ENCODE data around the gene C1GALT1. TPM values are rescaled to one million over a fixed set of nuclear protein-coding genes. Genes with fewer than 3 reads are reported as not detected.

The C1GALT1 gene
- polyA plus RNA-seq, 3 donors: 12.5 to 47.7 (median 45.1) TPM

DNA sequence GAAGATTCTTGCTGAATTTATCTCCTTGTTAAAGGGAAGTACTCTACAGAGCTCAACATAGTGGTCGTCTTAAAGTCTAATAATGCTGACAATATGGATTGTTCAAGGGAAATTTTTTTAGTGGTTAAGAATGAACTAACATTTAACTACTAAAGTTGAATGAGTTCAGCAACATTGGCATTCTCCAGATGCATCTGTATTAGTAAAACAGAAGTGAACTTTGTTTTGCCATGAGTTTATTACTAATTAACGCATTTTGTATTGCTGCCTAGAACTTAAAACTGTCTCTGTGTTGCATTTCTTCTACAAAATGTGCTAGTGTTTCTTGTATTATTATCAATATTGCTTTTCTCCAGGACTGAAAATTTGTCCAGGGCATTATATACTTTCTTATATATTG is 67.5 kb downstream of the C1GALT1 start:
- H3K4me3 ChIP-seq (replicated peaks in 1 of 3; ENCODE audit: low read depth in 2 of 3, low read length in 3 of 3): no peak overlapping the region
- no peak for TF ChIP-seq CTCF (IDR thresholded peaks at IDR 0.05)
- no peaks in the 10 kb centered on the region for H4K20me1 ChIP-seq (ENCODE audit: insufficient read depth, low read length)
- no peak overlapping the region for H3K27ac Mint-ChIP-seq
- H2AFZ ChIP-seq (ENCODE audit: insufficient read depth, low read depth, low read length, poor library complexity, severe bottlenecking): no peak overlapping the region
- H3K27ac ChIP-seq (ENCODE audit: low read depth in 1 of 2, low read length in 2 of 2): no peak overlapping the region
- no peak overlapping the region for H3K4me2 ChIP-seq (replicated peaks; ENCODE audit: extremely low read depth, low read length, poor library complexity, severe bottlenecking)
- peaks cover 2 to 5% of the 10 kb centered on the region in 2 donors for H3K36me3 ChIP-seq (replicated peaks in 1 of 2; ENCODE audit: control insufficient read depth in 1 of 2, insufficient read depth in 2 of 2, low read length in 2 of 2)
- H3K4me3 Mint-ChIP-seq: no peak overlapping the region
- H3K9me3 ChIP-seq (replicated peaks in 1 of 2; ENCODE audit: control insufficient read depth in 1 of 2, insufficient read depth in 1 of 2, low read length in 2 of 2): no peaks in the 10 kb centered on the region
- no peaks in the 10 kb centered on the region for H3K27me3 Mint-ChIP-seq (ENCODE audit: low read depth in 3 of 3)
- intact Hi-C loops (cut with micrococcal nuclease): no loop called here
- no peaks in the 10 kb centered on the region for H3K9me3 Mint-ChIP-seq
- no peak overlapping the region for H3K9ac ChIP-seq (ENCODE audit: insufficient read depth, low read length, poor library complexity, severe bottlenecking)
- DNase-seq: no peak
- peaks cover 21 to 37% of the 10 kb centered on the region in 2 donors for H3K4me1 ChIP-seq (ENCODE audit: control insufficient read depth in 1 of 2, insufficient read depth in 2 of 2, low read length in 2 of 2)
- no peaks in the 10 kb centered on the region for H3K27me3 ChIP-seq (ENCODE audit: control insufficient read depth in 2 of 2, insufficient read depth in 2 of 2, low read length in 2 of 2)
- H3K36me3 Mint-ChIP-seq: peaks cover 17 to 18% of the 10 kb centered on the region in 2 donors
- WGBS (ENCODE audit: insufficient coverage): no CpG with 5 or more reads among the region's 2 CpGs
- peaks cover 31% of the 10 kb centered on the region for H3K4me1 Mint-ChIP-seq
- H3K79me2 ChIP-seq (ENCODE audit: insufficient read depth, low read length): no peaks in the 10 kb centered on the region

GRCh38 chr7:7251742-7252141 is 69.4 kb downstream of the C1GALT1 start:
- Histone ChIP-seq H3K27ac (ENCODE audit: low read depth in 1 of 2, low read length in 2 of 2) (peak overlapping the region in 1 of 2 donors; percentile 68), H3K9ac (ENCODE audit: insufficient read depth, low read length, poor library complexity, severe bottlenecking) (no peak overlapping the region), H2AFZ (ENCODE audit: insufficient read depth, low read depth, low read length, poor library complexity, severe bottlenecking) (no peak overlapping the region), H3K4me2 (replicated peaks; ENCODE audit: extremely low read depth, low read length, poor library complexity, severe bottlenecking) (peak overlapping the region; percentile 47), H3K79me2 (ENCODE audit: insufficient read depth, low read length) (no peaks in the 10 kb centered on the region), H3K9me3 (replicated peaks in 1 of 2; ENCODE audit: control insufficient read depth in 1 of 2, insufficient read depth in 1 of 2, low read length in 2 of 2) (no peaks in the 10 kb centered on the region), H3K4me3 (replicated peaks in 1 of 3; ENCODE audit: low read depth in 2 of 3, low read length in 3 of 3) (peak overlapping the region in 1 of 3 experiments; percentile 40), H3K36me3 (replicated peaks in 1 of 2; ENCODE audit: control insufficient read depth in 1 of 2, insufficient read depth in 2 of 2, low read length in 2 of 2) (peaks cover 0 to 5% of the 10 kb centered on the region in 2 donors), H4K20me1 (ENCODE audit: insufficient read depth, low read length) (no peaks in the 10 kb centered on the region), H3K27me3 (ENCODE audit: control insufficient read depth in 2 of 2, insufficient read depth in 2 of 2, low read length in 2 of 2) (no peaks in the 10 kb centered on the region), H3K4me1 (ENCODE audit: control insufficient read depth in 1 of 2, insufficient read depth in 2 of 2, low read length in 2 of 2) (peaks cover 21 to 38% of the 10 kb centered on the region in 2 donors)
- peak overlapping the region in 1 of 2 donors; percentile 55 for H3K4me3 Mint-ChIP-seq
- intact Hi-C loops (cut with micrococcal nuclease): no loop called here
- H3K27ac Mint-ChIP-seq: peak overlapping the region; percentile 72 to 88 (median 87)
- H3K27me3 Mint-ChIP-seq (ENCODE audit: low read depth in 3 of 3): no peaks in the 10 kb centered on the region
- WGBS (ENCODE audit: insufficient coverage): no CpG with 5 or more reads among the region's 2 CpGs
- TF ChIP-seq CTCF (IDR thresholded peaks at IDR 0.05): no peak
- peaks cover 34% of the 10 kb centered on the region for H3K4me1 Mint-ChIP-seq
- no peaks in the 10 kb centered on the region for H3K9me3 Mint-ChIP-seq
- peaks cover 16 to 17% of the 10 kb centered on the region in 2 donors for H3K36me3 Mint-ChIP-seq
- DNase-seq: peak; percentile 66 to 88 (median 81)
